HUES6 (cell line): ENCODE results near the gene OSBPL6.

Experiments used
- H3K27ac ChIP-seq: 2 replicates; pipeline ENCODE4 v1.7.0; 2013; ENCODE audit warnings: low read depth, mild to moderate bottlenecking, low read length, inconsistent platforms
- H3K27me3 ChIP-seq: 2 replicates; pipeline ENCODE4 v1.6.1; 2013; ENCODE audit warnings: low read length; ENCODE audit not compliant: control insufficient read depth, insufficient read depth
- H3K36me3 ChIP-seq: 2 replicates; pipeline ENCODE4 v1.6.1; 2013; ENCODE audit warnings: low read length; ENCODE audit not compliant: control insufficient read depth, insufficient read depth
- H3K4me1 ChIP-seq: 2 replicates; pipeline ENCODE4 v1.6.1; 2013; ENCODE audit warnings: low read length; ENCODE audit not compliant: control insufficient read depth, insufficient read depth
- H3K4me3 ChIP-seq: 2 replicates; pipeline ENCODE4 v1.5.1; 2013; ENCODE audit warnings: low read depth, low read length
- H3K9ac ChIP-seq: one replicate; pipeline ENCODE4 v1.6.1; 2013; ENCODE audit warnings: mild to moderate bottlenecking, low read length
- H3K9me3 ChIP-seq: 2 replicates; pipeline ENCODE4 v1.6.1; 2013; ENCODE audit warnings: low read depth, low read length; ENCODE audit not compliant: control insufficient read depth, insufficient read depth

OSBPL6 gene

DNA sequence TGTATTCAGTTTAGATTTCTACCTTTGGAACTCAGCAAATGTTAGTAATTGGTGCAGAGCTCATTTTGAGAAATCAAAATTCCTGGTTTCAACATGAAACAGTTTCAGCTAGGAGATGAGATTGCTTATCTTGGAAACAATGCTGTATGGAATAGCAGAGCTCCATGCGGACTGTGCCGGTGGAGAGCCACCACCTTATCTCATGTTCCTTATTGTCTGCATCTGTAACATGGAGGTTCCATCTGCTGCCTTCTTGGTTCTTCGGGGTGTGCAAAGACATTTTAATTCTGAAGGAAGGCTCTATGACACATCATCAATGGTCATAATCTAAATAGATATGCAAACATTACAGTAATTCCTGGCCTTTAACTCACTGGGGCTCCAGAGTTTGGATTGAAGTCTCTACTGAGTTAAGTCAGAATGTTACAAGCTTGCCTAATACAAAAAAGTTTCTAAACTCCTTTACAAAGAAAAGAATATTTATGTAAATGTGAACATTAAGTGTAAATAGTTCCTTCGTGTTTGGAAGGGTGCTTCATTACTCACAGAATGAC lies 191.4 kb downstream of the OSBPL6 start:
- H3K4me3 ChIP-seq = no peak overlapping the region
- no peak overlapping the region for H3K27ac ChIP-seq
- H3K9ac ChIP-seq = no peak overlapping the region
- H3K9me3 ChIP-seq = no peaks in the 10 kb centered on the region
- H3K4me1 ChIP-seq = peaks cover 8% of the 10 kb centered on the region; the same call in 1 of the 2 replicates
- peaks cover 9% of the 10 kb centered on the region; the same call in 1 of the 2 replicates for H3K36me3 ChIP-seq
- no peaks in the 10 kb centered on the region for H3K27me3 ChIP-seq

DNA sequence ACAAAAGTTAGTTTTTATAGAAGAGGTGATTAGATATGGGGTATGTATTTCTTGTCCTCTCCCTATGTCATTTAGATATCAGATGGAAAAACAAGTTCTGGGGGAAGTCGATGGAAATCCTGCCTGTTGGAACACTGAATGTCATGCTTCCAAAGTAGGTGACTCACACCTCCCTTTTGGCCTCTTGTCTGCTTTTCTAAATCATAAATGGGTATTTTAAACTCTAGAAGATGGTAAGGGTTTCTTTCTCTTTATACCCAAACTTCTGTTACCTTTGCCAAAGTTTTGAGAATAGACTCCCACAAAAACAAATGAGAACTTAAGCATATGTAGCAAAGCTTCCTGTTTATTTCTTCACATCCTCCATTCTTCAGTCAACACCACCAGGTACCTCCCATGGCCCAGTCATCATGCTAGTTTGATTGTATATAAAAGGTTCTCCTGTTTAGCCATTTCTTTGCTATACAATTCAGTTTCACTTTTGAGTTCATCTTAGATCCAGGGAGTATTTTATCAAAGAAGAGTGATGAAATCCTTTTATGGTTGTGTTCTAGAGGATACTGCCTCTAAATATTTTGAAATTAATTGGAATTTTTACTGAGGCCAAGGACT lies 192.8 kb downstream of the OSBPL6 start:
- H3K27me3 ChIP-seq = no peaks in the 10 kb centered on the region
- H3K36me3 ChIP-seq = peaks cover 9% of the 10 kb centered on the region; the same call in 1 of the 2 replicates
- peaks cover 8% of the 10 kb centered on the region; the same call in 1 of the 2 replicates for H3K4me1 ChIP-seq
- H3K9ac ChIP-seq = no peak overlapping the region
- H3K27ac ChIP-seq = no peak overlapping the region
- no peak overlapping the region for H3K4me3 ChIP-seq
- H3K9me3 ChIP-seq = no peaks in the 10 kb centered on the region

DNA sequence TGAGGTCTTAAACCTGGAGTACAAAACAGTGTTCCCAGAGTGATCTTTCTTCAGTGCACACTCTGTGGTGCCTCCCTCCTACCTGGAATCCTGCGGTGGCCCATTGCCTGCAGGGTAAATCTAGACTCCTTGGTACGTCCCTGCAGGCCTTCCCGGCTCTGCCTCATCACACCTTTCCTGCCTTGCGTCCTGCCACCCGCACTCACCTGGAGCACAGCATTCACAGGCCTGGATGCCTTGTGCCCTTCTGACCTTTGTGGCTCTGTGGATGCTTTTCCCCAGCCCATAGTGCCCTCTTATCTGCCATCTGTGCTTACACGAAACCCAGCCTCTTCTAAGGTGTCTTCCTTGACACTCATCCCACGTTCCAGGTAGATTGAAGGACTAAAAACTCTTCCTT lies 194.0 kb downstream of the OSBPL6 start:
- no peaks in the 10 kb centered on the region for H3K27me3 ChIP-seq
- H3K4me1 ChIP-seq = peaks cover 8% of the 10 kb centered on the region; the same call in 1 of the 2 replicates
- H3K4me3 ChIP-seq = no peak overlapping the region
- peaks cover 6% of the 10 kb centered on the region; the same call in 1 of the 2 replicates for H3K36me3 ChIP-seq
- no peaks in the 10 kb centered on the region for H3K9me3 ChIP-seq
- no peak overlapping the region for H3K27ac ChIP-seq
- H3K9ac ChIP-seq = no peak overlapping the region

DNA sequence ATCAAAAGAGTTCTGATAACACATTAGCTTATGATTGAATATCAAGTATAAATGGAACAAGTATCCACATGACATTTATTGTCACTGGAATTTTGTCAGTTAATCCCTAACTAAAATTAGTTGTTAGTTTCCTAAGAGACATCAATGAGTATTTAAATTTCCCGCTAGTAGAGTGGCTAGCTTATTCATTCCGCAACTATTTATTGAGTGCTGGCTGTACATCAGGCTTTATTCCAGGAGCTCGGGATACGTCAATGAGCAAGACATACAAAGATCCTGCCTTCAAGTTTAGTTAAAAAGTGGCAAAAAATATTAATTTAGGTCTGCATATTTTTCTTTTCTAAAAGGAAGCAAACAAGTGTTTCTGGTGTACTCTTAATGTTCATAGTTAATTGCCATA lies 197.4 kb downstream of the OSBPL6 start:
- no peaks in the 10 kb centered on the region for H3K9me3 ChIP-seq
- no peaks in the 10 kb centered on the region for H3K4me1 ChIP-seq
- no peaks in the 10 kb centered on the region for H3K27me3 ChIP-seq
- no peak overlapping the region for H3K27ac ChIP-seq
- no peak overlapping the region for H3K9ac ChIP-seq
- peaks cover 2% of the 10 kb centered on the region; the same call in 1 of the 2 replicates for H3K36me3 ChIP-seq
- H3K4me3 ChIP-seq = no peak overlapping the region

DNA sequence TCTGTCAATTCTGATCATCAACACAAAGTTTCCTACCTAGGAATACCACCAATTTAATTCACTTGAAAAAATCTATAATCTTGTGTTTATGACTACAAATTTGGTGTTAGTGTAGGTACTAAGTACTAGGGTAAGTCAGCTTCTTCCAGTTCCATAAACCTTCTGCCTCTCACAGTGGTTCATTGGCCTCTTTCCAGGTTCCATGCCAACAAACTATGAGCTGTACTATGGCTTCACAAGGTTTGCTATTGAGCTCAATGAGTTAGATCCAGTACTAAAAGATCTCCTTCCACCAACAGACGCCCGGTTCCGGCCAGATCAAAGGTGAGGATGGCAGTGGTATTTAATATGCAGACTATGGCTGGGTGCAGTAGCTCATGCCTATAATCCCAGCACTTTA lies 197.9 kb downstream of the OSBPL6 start:
- Histone ChIP-seq H3K36me3 (peaks cover 2% of the 10 kb centered on the region; the same call in 1 of the 2 replicates), H3K27ac (no peak overlapping the region), H3K9ac (no peak overlapping the region), H3K4me3 (no peak overlapping the region), H3K27me3 (no peaks in the 10 kb centered on the region), H3K9me3 (no peaks in the 10 kb centered on the region), H3K4me1 (no peaks in the 10 kb centered on the region)

DNA sequence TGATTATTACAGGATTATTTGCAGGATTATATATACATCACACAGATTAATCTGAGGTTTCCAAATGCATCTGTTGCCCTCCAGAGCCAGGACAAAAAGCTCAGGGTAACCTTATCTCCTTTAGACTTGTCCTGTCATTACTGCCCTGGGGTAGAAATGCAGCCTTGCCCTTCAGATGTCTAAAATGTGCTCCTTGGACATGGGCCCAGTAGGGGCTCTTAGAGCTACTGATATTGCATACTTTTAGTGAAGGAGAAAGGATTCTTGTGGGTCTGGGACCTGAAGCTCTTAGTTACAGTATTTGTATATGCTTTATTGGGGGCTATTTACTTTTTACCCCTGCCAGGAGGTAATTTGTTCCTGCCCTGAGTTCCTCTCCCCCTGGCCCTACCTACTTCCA lies 200.5 kb downstream of the OSBPL6 start:
- no peaks in the 10 kb centered on the region for H3K27me3 ChIP-seq
- no peak overlapping the region for H3K9ac ChIP-seq
- H3K27ac ChIP-seq = no peak overlapping the region
- H3K4me3 ChIP-seq = no peak overlapping the region
- H3K4me1 ChIP-seq = no peaks in the 10 kb centered on the region
- H3K9me3 ChIP-seq = no peaks in the 10 kb centered on the region
- no peaks in the 10 kb centered on the region for H3K36me3 ChIP-seq

DNA sequence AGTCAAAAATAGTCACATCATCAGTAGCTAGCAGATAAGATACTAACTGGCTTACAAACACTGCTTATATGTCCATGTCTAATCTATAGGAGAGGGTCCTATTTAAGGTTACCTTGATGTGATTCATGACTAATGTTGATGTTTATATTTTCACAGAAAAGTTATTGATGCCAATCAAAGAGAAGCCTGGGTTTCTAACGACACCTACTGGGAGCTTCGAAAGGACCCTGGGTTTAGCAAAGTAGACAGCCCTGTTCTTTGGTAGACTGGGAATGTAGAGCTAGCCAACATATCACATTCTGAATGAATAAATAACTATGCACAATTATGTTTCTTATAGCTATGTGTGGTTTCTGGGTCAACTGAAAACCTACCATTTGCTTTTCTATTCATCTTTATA lies 201.0 kb downstream of the OSBPL6 start:
- Histone ChIP-seq H3K36me3 (no peaks in the 10 kb centered on the region), H3K27ac (no peak overlapping the region), H3K27me3 (no peaks in the 10 kb centered on the region), H3K9ac (no peak overlapping the region), H3K4me3 (no peak overlapping the region), H3K4me1 (no peaks in the 10 kb centered on the region), H3K9me3 (no peaks in the 10 kb centered on the region)

DNA sequence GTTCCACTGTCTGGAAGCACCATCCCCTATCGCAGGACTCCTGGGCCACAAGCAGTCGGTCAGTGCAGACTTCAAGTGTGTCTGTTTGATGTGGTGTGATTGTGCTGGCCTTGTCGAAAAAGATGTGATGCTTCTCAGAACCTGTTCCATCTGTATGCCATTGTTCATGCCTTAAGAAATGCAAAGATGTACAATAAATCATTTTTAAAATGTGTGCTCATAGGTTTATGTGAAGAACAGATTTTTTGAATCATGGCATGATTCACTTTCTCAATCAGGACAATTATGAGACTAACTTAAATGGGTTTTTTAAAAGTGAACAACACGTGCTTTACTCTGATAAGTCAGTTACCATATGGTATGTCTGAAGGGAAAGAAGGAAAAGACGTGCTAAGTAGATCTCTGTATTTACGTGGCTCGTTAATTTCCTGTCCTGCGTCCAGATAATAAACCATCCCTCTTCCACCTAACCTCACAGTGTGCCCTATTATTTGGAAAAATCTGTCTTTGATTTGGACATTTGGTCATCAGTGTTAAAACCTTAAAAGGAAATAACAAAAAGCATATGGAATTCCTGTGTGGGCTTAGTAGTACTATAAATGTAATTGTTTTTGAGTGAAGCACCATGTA lies 201.7 kb downstream of the OSBPL6 start:
- no peaks in the 10 kb centered on the region for H3K9me3 ChIP-seq
- no peaks in the 10 kb centered on the region for H3K36me3 ChIP-seq
- no peaks in the 10 kb centered on the region for H3K27me3 ChIP-seq
- H3K27ac ChIP-seq = no peak overlapping the region
- H3K4me3 ChIP-seq = no peak overlapping the region
- H3K4me1 ChIP-seq = no peaks in the 10 kb centered on the region
- no peak overlapping the region for H3K9ac ChIP-seq

DNA sequence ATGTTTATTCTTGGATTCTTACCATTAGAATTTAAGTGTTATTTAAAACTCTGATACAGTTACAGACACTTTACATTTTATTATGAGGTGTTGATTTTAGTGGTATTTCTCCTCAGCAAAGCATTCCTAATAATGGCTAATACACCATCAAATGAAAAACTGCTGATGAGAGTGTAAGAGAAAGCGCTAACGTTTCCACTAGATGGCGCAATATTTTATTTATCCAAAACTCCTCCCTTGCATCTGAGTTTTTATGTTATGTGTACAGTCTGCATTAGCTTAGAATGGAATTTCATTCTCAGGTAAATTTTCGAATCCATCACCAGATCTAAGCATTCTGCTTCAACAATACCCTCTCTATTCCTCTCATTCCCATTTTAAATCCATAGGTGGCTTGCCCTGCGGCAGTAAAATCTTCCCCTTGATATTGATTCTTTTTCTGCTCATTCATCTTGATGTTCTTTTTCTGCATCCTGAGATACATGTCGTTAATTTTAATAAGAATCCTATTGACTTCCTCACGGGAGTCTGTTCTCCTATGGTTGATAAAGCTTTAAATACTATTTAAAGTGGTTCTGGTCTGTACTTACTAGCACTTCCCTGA lies 202.8 kb downstream of the OSBPL6 start:
- H3K36me3 ChIP-seq = no peaks in the 10 kb centered on the region
- H3K9me3 ChIP-seq = no peaks in the 10 kb centered on the region
- no peak overlapping the region for H3K4me3 ChIP-seq
- H3K4me1 ChIP-seq = no peaks in the 10 kb centered on the region
- no peak overlapping the region for H3K9ac ChIP-seq
- H3K27ac ChIP-seq = no peak overlapping the region
- no peaks in the 10 kb centered on the region for H3K27me3 ChIP-seq

DNA sequence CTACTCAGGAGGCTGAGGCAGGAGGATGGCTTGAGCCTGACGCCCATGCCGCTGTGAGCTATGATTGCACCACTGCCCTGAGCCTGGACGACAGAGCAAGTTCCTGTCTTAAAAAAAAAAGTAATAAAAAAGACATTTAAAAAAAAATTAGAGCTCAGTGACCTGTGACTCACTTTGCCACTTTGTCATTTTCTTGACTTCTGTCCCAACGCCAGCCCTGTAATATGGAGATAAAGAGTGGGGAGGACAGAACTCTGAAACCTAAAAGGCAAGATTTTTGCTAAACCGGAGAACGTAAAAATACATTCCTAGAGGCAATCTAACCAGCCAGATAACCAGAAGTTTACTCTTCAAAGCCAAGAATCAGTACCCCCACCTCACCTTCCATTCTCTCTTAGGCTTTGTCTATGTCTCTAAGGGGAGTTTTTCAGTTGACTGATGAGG lies 207.7 kb downstream of the OSBPL6 start:
- Histone ChIP-seq H3K4me3 (no peak overlapping the region), H3K27ac (no peak overlapping the region), H3K4me1 (no peaks in the 10 kb centered on the region), H3K36me3 (no peaks in the 10 kb centered on the region), H3K9ac (no peak overlapping the region), H3K9me3 (no peaks in the 10 kb centered on the region), H3K27me3 (no peaks in the 10 kb centered on the region)

DNA sequence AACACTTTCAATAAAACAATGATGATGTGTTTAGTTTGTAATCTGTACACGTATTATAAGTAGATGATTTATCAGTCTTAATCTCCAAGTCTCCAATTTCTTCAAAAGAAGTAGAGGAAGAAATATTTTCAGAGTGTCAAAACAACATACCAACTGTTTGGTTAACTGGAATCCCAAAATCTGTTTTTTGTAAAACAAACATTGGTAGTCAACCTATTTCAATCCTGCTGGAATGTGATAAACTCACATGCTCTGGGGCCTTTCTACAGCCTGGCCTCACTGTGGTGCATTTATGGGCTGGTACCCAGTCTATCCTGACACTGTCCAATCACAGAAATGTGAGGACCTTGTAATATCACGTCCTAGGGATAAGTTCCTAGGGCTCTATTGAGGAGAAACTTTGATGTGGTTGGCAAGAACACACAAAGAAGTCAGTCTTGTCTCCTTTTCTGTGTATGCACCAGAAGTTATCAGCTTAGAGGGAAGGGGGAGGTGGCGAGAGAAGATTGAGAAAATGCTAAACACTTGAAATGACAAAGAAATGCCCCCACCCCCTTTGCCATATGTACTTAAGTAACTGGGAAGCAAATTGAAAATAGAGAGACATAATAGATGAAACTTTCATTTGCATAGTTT lies 209.5 kb downstream of the OSBPL6 start:
- no peak overlapping the region for H3K9ac ChIP-seq
- no peaks in the 10 kb centered on the region for H3K4me1 ChIP-seq
- H3K27ac ChIP-seq = no peak overlapping the region
- H3K27me3 ChIP-seq = no peaks in the 10 kb centered on the region
- no peak overlapping the region for H3K4me3 ChIP-seq
- no peaks in the 10 kb centered on the region for H3K36me3 ChIP-seq
- no peaks in the 10 kb centered on the region for H3K9me3 ChIP-seq
